GM10266 (cell line): ENCODE data around the gene PGLYRP1.

Experiments used
- DNase-seq: peaks from one replicate; pipeline ENCODE4 v3.0.0; 2012; ENCODE audit errors: extremely low spot score
- TF ChIP-seq, protein P1 (sequence below): IDR thresholded peaks from 2 replicates; pipeline ENCODE4 v1.5.1; 2012; ENCODE audit warnings: mild to moderate bottlenecking, low read depth; ENCODE audit not compliant: control insufficient read depth, insufficient read depth; ENCODE audit errors: missing control alignments

The PGLYRP1 gene, protein sequence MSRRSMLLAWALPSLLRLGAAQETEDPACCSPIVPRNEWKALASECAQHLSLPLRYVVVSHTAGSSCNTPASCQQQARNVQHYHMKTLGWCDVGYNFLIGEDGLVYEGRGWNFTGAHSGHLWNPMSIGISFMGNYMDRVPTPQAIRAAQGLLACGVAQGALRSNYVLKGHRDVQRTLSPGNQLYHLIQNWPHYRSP

DNA sequence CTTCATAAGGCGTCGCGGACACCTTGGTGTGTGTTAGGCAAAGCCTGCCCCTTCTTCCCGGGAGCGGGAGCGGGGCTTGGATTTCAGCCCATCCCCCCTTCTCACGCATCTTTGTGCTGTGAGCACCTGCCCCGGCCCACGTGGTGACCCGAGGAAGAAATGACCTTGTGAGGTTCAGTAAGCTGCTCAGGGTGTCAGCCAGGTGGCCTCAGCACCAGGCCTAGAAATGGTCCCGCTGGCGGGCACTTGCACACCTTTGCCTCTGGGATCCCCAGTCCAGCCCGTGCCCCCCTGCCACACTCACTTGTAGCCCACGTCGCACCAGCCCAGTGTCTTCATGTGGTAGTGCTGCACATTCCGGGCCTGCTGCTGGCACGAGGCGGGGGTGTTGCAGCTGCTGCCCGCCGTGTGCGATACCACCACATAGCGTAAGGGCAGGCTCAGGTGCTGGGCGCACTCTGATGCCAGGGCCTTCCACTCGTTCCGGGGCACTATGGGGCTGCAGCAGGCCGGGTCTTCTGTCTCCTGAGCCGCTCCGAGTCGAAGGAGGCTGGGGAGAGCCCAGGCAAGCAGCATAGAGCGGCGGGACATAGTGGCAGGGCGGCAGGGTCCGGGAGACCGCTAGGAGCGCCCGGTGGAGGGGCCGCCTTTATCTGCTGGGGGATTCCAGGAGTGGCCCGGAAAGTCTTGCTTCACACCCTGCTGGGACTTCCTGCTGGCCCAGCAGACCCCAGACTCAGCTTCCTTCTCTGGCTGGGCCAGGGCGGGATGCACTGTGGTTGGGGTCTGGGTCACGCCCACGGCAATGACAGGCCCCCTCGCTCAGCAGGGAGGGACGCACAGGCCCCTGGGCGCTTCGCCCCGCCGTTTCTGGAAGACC lies at the start of gene PGLYRP1:
Gene PGLYRP1, minus strand, starts transcription at position 623 of the 880 bp plus-strand sequence. Its CDS starts 32 bp downstream, at position 591.
- no peak for DNase-seq

DNA sequence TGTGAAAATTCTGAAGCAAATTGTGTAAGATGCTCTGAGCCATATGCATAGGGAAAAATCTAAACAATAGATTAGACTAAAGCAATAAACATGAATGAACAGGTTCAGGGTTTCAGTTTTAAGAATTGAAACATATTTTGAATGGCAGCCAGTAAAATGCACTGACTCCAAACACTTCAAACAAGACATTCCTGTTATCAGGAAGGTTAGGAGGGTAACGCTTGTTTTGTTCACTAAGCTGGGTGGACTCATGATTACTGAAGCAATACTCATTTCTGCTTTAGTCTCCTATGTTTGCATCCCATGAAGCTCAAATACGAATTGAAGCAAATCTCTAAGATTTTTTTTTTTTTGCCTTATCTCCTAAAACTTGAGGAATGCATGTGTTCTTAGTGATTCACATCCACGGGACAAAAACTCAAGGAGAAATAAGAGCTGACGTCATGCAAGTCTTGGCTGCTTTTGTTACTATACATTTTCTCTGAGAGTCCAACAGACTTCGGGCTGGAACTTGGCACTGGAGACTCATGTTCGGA lies 47.0 kb upstream of the PGLYRP1 start:
- TF ChIP-seq, protein P1, sequence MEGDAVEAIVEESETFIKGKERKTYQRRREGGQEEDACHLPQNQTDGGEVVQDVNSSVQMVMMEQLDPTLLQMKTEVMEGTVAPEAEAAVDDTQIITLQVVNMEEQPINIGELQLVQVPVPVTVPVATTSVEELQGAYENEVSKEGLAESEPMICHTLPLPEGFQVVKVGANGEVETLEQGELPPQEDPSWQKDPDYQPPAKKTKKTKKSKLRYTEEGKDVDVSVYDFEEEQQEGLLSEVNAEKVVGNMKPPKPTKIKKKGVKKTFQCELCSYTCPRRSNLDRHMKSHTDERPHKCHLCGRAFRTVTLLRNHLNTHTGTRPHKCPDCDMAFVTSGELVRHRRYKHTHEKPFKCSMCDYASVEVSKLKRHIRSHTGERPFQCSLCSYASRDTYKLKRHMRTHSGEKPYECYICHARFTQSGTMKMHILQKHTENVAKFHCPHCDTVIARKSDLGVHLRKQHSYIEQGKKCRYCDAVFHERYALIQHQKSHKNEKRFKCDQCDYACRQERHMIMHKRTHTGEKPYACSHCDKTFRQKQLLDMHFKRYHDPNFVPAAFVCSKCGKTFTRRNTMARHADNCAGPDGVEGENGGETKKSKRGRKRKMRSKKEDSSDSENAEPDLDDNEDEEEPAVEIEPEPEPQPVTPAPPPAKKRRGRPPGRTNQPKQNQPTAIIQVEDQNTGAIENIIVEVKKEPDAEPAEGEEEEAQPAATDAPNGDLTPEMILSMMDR = no peak
- no peak for DNase-seq

More for the DNA sequence above, at the start of gene PGLYRP1:
- TF ChIP-seq, protein P1 = no peak

DNA sequence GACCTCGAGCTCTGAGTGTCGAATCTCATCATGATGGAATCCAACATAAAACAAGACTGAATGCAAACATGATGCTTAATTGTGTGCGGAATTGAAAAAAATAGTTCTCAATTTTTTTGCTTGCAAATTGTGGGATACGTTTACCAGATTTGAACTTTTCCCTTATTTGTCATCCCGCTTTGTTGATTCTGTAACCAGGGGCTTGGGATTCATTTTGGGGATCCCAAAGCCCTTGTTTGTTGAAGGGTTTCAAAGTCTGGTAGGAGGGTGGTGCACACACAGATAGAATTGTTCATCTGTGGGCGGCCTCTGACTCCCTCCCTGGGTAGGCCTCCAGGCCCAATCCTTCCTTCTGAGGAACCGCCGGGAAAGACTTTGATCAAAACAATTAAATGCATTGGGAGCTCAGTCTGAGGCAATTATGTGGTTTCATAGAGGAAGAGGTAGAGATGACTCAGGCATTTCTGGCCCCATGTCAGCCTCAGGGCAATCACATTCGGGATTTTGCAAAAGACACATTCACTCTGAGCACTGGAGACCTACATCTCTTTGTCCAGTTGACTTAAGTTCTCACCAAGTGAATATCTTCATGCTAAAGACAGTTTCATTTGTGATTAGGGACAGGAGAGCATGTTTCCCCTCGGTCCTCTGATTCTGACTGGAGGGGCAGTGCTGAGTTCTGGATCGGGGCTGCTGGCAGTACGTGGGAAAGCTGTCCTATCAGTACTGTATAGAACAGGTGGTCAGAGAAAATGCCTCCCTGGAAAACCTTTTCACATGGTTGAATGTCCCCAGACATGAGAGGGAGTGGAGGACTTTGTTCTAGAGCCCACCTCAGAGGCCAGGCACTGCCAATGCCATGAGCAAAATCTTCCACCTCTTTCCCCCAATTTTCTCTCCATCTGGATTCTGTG lies 45.7 kb upstream of the PGLYRP1 start:
- TF ChIP-seq, protein P1 = no peak
- DNase-seq = no peak

DNA sequence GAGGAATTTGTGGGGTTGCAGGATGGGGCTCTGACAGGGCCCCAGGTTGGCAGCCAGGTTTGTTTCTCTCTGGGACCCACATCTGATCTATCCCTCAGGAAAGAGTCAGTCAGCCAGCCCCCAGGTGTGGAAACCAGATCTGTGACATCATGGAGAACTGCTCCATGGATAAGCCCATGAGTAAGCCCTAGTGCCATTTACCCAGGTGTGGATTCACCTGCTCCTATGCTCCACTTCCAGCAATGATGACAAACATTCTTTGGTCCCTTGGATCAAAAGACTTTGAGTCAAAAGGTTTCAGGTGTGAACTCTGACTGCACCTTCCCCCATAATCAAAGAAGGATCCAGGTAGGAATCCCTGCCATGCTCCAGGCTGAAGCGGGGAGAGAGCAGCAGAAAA lies 44.8 kb upstream of the PGLYRP1 start:
- DNase-seq = no peak
- TF ChIP-seq, protein P1 = no peak

DNA sequence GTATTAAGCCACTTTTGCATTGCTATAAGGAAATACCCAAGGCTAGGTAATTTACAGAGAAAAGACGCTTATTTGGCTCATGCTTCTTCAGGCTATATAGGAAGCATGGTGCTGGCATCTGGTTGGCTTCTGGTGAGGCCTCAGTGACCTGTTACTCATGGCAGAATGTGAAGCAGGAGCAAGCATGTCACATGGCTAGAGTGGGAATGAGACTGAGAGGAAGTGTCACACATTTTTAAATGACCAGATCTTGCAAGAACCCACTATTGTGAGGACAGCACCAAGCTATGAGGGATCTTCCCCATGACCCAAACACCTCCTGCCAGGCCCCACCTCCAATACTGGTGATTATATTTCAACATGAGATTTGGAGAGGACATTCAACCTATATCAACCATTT lies 43.6 kb upstream of the PGLYRP1 start:
- TF ChIP-seq, protein P1 = no peak
- no peak for DNase-seq

DNA sequence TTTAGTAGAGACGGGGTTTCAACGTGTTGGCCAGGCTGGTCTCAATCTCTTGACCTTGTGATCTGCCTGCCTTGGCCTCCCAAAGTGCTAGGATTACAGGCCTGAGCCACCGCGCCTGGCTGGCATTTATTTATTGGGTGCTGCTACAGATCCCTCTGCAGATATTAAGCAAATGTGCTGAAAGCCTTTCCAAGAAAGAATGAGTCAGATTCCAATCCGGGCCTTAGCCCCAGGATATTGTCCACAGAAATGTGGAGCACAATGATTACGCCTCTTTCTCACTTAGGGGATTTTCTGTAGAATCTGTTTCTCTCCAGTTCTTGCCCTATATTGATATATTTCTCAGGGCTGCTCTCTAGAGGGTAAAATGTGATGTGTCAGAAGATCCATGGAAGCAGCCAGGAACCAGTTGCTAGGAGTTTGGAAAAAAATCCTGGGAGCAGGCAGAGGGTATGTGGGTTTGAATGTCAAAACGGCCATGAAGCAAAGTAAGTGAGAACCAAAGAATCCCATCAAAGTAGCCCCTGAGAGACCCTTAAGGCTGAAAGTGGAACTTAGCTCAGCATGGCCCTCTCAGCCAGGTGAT lies 42.7 kb upstream of the PGLYRP1 start:
- TF ChIP-seq, protein P1 = no peak
- no peak for DNase-seq
